IMR-90 (cell line): ENCODE results near the gene MYO3B.

Experiments
- BHLHE40 ChIP-seq: fragments of 150-350 bp; IDR thresholded peaks from 2 replicates; pipeline ENCODE4 v1.6.1; 2016; ENCODE audit warnings: mild to moderate bottlenecking, low read depth, low read length
- CEBPB ChIP-seq: IDR thresholded peaks from 2 replicates; pipeline ENCODE4 v1.6.1; 2012; ENCODE audit warnings: low read depth, low read length, improper control_type of control experiment
- CTCF ChIP-seq: conservative IDR thresholded peaks from 2 replicates; pipeline ENCODE4 v1.5.1; 2012; ENCODE audit warnings: mild to moderate bottlenecking, low read depth, low read length, improper control_type of control experiment
- ELK1 ChIP-seq: fragments of 150-350 bp; IDR thresholded peaks from 2 replicates; pipeline ENCODE4 v1.6.1; 2016; ENCODE audit warnings: low read depth, mild to moderate bottlenecking, low read length, moderate library complexity, borderline replicate concordance
- MAZ ChIP-seq: IDR thresholded peaks from 2 replicates; pipeline ENCODE4 v1.6.1; 2012; ENCODE audit warnings: low read depth, mild to moderate bottlenecking, low read length, improper control_type of control experiment, moderate library complexity, borderline replicate concordance
- MXI1 ChIP-seq: IDR thresholded peaks from 2 replicates; pipeline ENCODE4 v1.6.1; 2012; ENCODE audit warnings: low read depth, mild to moderate bottlenecking, low read length, moderate library complexity, borderline replicate concordance
- NFE2L2 ChIP-seq: fragments of 150-350 bp; IDR thresholded peaks from 2 replicates; pipeline ENCODE4 v1.6.1; 2016; ENCODE audit warnings: low read depth, mild to moderate bottlenecking, low read length
- POLR2A ChIP-seq: IDR thresholded peaks from 2 replicates; pipeline ENCODE4 v1.6.1; 2012; ENCODE audit warnings: mild to moderate bottlenecking, low read depth, low read length
- RAD21 ChIP-seq: IDR thresholded peaks from 2 replicates; pipeline ENCODE4 v1.6.1; 2012; ENCODE audit warnings: low read length, improper control_type of control experiment
- RFX5 ChIP-seq: IDR thresholded peaks from 2 replicates; pipeline ENCODE4 v1.8.0; 2012; ENCODE audit warnings: low read depth, mild to moderate bottlenecking, low read length, moderate library complexity
- SMC3 ChIP-seq: fragments of 150-350 bp; IDR thresholded peaks from 2 replicates; pipeline ENCODE4 v1.6.1; 2016; ENCODE audit warnings: low read depth, mild to moderate bottlenecking, antibody characterized with exemption, low read length, moderate library complexity

- TF ChIP-seq CTCF = no peak
- TF ChIP-seq BHLHE40 = no peak
- no peak for TF ChIP-seq RFX5
- no peak for TF ChIP-seq POLR2A
- TF ChIP-seq CEBPB = peak; percentile 19; the same call in 1 of the 2 replicates
- TF ChIP-seq SMC3 = no peak
- no peak for TF ChIP-seq RAD21
- TF ChIP-seq NFE2L2 = no peak
- no peak for TF ChIP-seq ELK1
- TF ChIP-seq MAZ = no peak
- no peak for TF ChIP-seq MXI1
Measured at GRCh38 chr2:170587117-170587516, 409.2 kb downstream of the MYO3B start.
